Measurements from ENCODE around the gene AJAP1.
"Not testable (repeated sequence)": the region's sequence is repeated elsewhere in the genome, so short reads cannot be mapped to it uniquely, and the experiment has no call there.

Gene AJAP1

GRCh38 chr1:4658643-4659628 lies 4.5 kb downstream of the AJAP1 start:
- no peak for DNase-seq

GRCh38 chr1:4660917-4661594 lies 6.6 kb downstream of the AJAP1 start:
- no peak for DNase-seq

GRCh38 chr1:4661595-4661917 lies 7.1 kb downstream of the AJAP1 start:
- no peak for DNase-seq

- DNase-seq: no peak
Observed at GRCh38 chr1:4662168-4662567, 7.8 kb downstream of the AJAP1 start.

GRCh38 chr1:4662723-4663122 lies 8.3 kb downstream of the AJAP1 start:
- DNase-seq: no peak

- no peak for DNase-seq
Observed at GRCh38 chr1:4664095-4664494, 9.7 kb downstream of the AJAP1 start.

GRCh38 chr1:4664606-4665005 lies 10.2 kb downstream of the AJAP1 start:
- DNase-seq: no peak

GRCh38 chr1:4665456-4665855 lies 11.0 kb downstream of the AJAP1 start:
- no peak for DNase-seq

- not testable (repeated sequence) for DNase-seq
Observed at GRCh38 chr1:4666683-4667082, 12.3 kb downstream of the AJAP1 start.

GRCh38 chr1:4668743-4669700 lies 14.6 kb downstream of the AJAP1 start:
- DNase-seq: no peak

GRCh38 chr1:4670265-4670664 lies 15.9 kb downstream of the AJAP1 start:
- DNase-seq: no peak

- DNase-seq: no peak
Observed at GRCh38 chr1:4671828-4672227, 17.4 kb downstream of the AJAP1 start.

GRCh38 chr1:4673494-4673893 lies 19.1 kb downstream of the AJAP1 start:
- no peak for DNase-seq

- no peak for DNase-seq
Observed at GRCh38 chr1:4674117-4674516, 19.7 kb downstream of the AJAP1 start.

GRCh38 chr1:4674676-4675075 lies 20.3 kb downstream of the AJAP1 start:
- DNase-seq: no peak

GRCh38 chr1:4675454-4676186 lies 21.2 kb downstream of the AJAP1 start:
- no peak for DNase-seq

- DNase-seq: no peak
Observed at GRCh38 chr1:4676253-4676652, 21.8 kb downstream of the AJAP1 start.

GRCh38 chr1:4677608-4678007 lies 23.2 kb downstream of the AJAP1 start:
- no peak for DNase-seq

- DNase-seq: no peak
Observed at GRCh38 chr1:4678066-4678717, 23.8 kb downstream of the AJAP1 start.

GRCh38 chr1:4681026-4681425 lies 26.6 kb downstream of the AJAP1 start:
- DNase-seq: no peak

GRCh38 chr1:4682607-4683220 lies 28.3 kb downstream of the AJAP1 start:
- DNase-seq: no peak
